GM19099 (cell line): Measurements from ENCODE around the gene TMED4.

Source experiments
- POLR2A ChIP-seq: IDR thresholded peaks from 3 replicates; pipeline ENCODE4 v1.6.1; 2011; ENCODE audit warnings: low read depth; ENCODE audit not compliant: insufficient read length; ENCODE audit errors: extremely low read depth

Gene TMED4

GRCh38 chr7:44587843-44588711 lies 6.0 kb upstream of the TMED4 start:
- no peak for TF ChIP-seq POLR2A

GRCh38 chr7:44583146-44583865 lies 1.3 kb upstream of the TMED4 start:
- TF ChIP-seq POLR2A = no peak

- no peak for TF ChIP-seq POLR2A
These were observed 819 bp downstream of the TMED4 start for GRCh38 chr7:44580945-44581878.

DNA sequence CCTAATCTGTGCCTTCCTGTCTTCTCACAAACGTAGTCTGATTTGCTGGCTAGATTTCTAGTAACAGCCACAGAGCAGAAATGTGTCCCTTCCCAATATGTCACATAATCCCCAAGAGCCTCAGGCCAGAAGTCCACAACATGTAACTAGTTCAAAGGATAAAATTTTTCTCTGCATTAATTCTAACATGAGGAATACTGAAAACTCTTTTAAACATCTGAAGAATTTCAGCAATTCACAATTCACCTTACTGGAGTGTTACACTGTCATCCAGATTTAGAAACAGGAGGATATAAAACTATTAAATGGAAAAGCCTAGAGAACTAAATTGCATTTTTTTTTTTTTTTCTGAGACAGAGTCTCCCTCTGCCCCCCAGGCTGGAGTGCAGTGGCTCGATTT lies 5.8 kb downstream of the TMED4 start:
- no peak for TF ChIP-seq POLR2A

DNA sequence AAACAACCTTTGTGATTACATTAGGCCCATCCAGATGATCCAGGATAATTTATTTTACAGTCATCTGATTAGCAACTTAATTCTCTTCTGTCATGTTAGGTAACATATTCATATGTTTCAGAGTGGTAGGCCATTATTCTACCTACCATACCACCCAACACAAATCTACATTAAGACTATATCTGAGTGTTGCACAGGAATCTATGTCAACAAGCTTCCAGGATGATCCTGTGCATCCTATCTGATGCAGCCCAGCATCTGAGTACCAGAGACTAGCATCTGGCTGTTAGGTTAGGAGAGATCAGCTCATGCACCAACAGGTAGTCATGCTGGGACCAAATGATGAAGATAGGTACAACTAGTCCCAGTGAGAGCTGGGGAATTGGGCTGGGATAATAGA lies 7.0 kb downstream of the TMED4 start:
- no peak for TF ChIP-seq POLR2A

- TF ChIP-seq POLR2A = no peak
These were observed 7.7 kb downstream of the TMED4 start for GRCh38 chr7:44574287-44574872.

GRCh38 chr7:44573464-44574286 lies 8.4 kb downstream of the TMED4 start, which contains the start of gene DDX56:
Gene DDX56, minus strand, starts transcription at chr7:44573908. Its CDS starts 13 bp downstream, at chr7:44573895.
- TF ChIP-seq POLR2A = peak; percentile 99

- no peak for TF ChIP-seq POLR2A
These were observed 9.3 kb downstream of the TMED4 start for GRCh38 chr7:44572771-44573170.

- TF ChIP-seq POLR2A = no peak
These were observed 12.1 kb downstream of the TMED4 start for GRCh38 chr7:44569959-44570358.

GRCh38 chr7:44568771-44569560 lies 13.1 kb downstream of the TMED4 start:
- TF ChIP-seq POLR2A = no peak

- no peak for TF ChIP-seq POLR2A
These were observed 14.1 kb downstream of the TMED4 start for GRCh38 chr7:44567884-44568283.

- TF ChIP-seq POLR2A = no peak
These were observed 15.4 kb downstream of the TMED4 start for GRCh38 chr7:44566680-44567079.
